ENCODE measurements around the gene RAB1B. TPM values are rescaled to one million over a fixed set of nuclear protein-coding genes. Genes with fewer than 3 reads are reported as not detected.

RAB1B gene
- total and polyA plus RNA-seq, 2 donors from 2014 or later, result 153 to 197 TPM

DNA sequence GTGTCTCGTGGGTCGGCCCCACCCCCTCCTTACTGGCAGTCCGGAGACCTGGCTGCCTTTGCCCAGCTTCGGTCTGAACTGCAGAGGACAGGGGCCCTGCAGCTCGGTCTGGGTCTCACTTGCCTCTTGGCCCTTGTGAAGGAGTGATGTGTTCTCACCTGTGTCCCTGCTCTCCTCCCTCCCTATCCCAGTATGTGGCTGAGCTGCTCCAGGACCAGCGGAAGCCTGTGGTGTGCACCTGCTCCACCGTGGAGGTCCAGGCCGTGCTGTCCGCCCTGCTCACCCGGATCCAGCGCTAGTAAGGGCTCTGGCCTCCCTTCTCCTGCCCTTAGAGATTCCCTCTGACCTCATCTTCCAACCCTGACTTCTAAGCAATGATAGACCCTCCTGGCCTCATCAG is 35.7 kb upstream of the RAB1B start:
- FAIRE-seq, result no peak

DNA sequence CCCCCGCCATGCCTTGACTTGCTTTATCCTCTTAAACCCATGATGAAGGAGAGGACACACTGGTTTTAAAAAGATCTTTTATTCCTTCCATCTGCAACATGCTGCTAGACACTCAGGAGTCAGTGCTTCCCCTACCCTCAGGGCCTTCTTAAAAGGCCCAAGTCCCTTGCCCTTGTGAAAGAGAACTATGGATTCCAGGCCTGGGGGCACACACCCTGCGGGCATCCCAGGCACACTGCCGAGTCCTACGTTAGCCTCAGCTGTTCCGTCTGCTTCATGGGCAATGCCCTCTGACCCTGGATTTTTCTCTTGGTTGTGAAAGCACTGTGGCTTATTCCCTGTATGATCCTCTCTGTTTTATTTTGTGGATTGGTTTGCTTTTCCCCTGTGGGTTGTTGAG is 35.1 kb upstream of the RAB1B start:
- TF ChIP-seq, protein P1, sequence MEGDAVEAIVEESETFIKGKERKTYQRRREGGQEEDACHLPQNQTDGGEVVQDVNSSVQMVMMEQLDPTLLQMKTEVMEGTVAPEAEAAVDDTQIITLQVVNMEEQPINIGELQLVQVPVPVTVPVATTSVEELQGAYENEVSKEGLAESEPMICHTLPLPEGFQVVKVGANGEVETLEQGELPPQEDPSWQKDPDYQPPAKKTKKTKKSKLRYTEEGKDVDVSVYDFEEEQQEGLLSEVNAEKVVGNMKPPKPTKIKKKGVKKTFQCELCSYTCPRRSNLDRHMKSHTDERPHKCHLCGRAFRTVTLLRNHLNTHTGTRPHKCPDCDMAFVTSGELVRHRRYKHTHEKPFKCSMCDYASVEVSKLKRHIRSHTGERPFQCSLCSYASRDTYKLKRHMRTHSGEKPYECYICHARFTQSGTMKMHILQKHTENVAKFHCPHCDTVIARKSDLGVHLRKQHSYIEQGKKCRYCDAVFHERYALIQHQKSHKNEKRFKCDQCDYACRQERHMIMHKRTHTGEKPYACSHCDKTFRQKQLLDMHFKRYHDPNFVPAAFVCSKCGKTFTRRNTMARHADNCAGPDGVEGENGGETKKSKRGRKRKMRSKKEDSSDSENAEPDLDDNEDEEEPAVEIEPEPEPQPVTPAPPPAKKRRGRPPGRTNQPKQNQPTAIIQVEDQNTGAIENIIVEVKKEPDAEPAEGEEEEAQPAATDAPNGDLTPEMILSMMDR (IDR thresholded peaks at IDR 0.05; ENCODE audit: borderline replicate concordance, extremely low read depth, insufficient read depth), result no peak
- intact Hi-C loops (cut with DNase I), result no loop called here
- H3K9ac ChIP-seq (ENCODE audit: low read length in 3 of 3), result no peak overlapping the region
- no peaks in the 10 kb centered on the region for H3K27me3 ChIP-seq (ENCODE audit: control insufficient read depth, insufficient read depth, low read length)
- H3K27ac ChIP-seq (ENCODE audit: low read depth in 2 of 2, low read length in 2 of 2), result no peak overlapping the region
- H3K36me3 ChIP-seq (ENCODE audit: control insufficient read depth in 2 of 3, insufficient read depth in 3 of 3, low read length in 3 of 3), result peaks cover 2 to 38% (median 30%) of the 10 kb centered on the region in 3 donors
- no peaks in the 10 kb centered on the region for H3K9me3 ChIP-seq (ENCODE audit: control insufficient read depth in 2 of 3, insufficient read depth in 1 of 3, low read length in 3 of 3)
- no peak overlapping the region for H3K4me3 ChIP-seq (ENCODE audit: low read length in 3 of 3)
- FAIRE-seq, result no peak
- H3K4me1 ChIP-seq (ENCODE audit: control insufficient read depth in 2 of 3, insufficient read depth in 2 of 3, low read depth in 1 of 3, low read length in 3 of 3), result no peaks in the 10 kb centered on the region
- no peak for DNase-seq

More for the DNA sequence above, 35.7 kb upstream of the RAB1B start:
- H3K4me1 ChIP-seq (ENCODE audit: control insufficient read depth in 2 of 3, insufficient read depth in 2 of 3, low read depth in 1 of 3, low read length in 3 of 3), result no peaks in the 10 kb centered on the region
- H3K27ac ChIP-seq (ENCODE audit: low read depth in 2 of 2, low read length in 2 of 2), result no peak overlapping the region
- DNase-seq, result no peak
- H3K9me3 ChIP-seq (ENCODE audit: control insufficient read depth in 2 of 3, insufficient read depth in 1 of 3, low read length in 3 of 3), result no peaks in the 10 kb centered on the region
- H3K9ac ChIP-seq (ENCODE audit: low read length in 3 of 3), result no peak overlapping the region
- peaks cover 2 to 38% (median 30%) of the 10 kb centered on the region in 3 donors for H3K36me3 ChIP-seq (ENCODE audit: control insufficient read depth in 2 of 3, insufficient read depth in 3 of 3, low read length in 3 of 3)
- no peak overlapping the region for H3K4me3 ChIP-seq (ENCODE audit: low read length in 3 of 3)
- H3K27me3 ChIP-seq (ENCODE audit: control insufficient read depth, insufficient read depth, low read length), result no peaks in the 10 kb centered on the region
- TF ChIP-seq, protein P1 (IDR thresholded peaks at IDR 0.05; ENCODE audit: borderline replicate concordance, extremely low read depth, insufficient read depth), result no peak
- intact Hi-C loops (cut with DNase I), result no loop called here

DNA sequence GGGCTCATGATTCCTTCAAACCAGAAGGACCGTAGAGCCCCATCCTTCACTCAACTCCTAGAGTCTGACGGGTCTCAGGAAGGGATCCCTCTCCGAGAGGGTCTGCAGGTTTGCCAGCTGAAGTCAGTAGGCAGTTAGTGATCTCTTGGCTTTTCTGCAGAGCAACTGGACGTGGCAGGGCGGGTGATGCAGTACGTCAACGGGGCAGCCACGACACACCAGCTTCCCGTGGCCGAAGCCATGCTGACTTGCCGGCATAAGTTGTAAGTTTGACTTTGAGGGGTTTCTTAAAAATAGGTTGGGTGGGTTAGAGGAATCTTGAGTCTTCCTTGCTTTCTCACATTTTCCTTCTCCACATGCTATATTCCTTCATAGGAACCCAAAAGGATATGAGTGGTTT is 33.3 kb upstream of the RAB1B start:
- intact Hi-C loops (cut with DNase I), result no loop called here
- H3K27ac ChIP-seq (ENCODE audit: low read depth in 2 of 2, low read length in 2 of 2), result no peak overlapping the region
- H3K4me1 ChIP-seq (ENCODE audit: control insufficient read depth in 2 of 3, insufficient read depth in 2 of 3, low read depth in 1 of 3, low read length in 3 of 3), result no peaks in the 10 kb centered on the region
- no peak overlapping the region for H3K9ac ChIP-seq (ENCODE audit: low read length in 3 of 3)
- TF ChIP-seq, protein P1 (IDR thresholded peaks at IDR 0.05; ENCODE audit: borderline replicate concordance, extremely low read depth, insufficient read depth), result no peak
- DNase-seq (no peak), FAIRE-seq (no peak)
- no peak overlapping the region for H3K4me3 ChIP-seq (ENCODE audit: low read length in 3 of 3)
- H3K27me3 ChIP-seq (ENCODE audit: control insufficient read depth, insufficient read depth, low read length), result no peaks in the 10 kb centered on the region
- H3K9me3 ChIP-seq (ENCODE audit: control insufficient read depth in 2 of 3, insufficient read depth in 1 of 3, low read length in 3 of 3), result no peaks in the 10 kb centered on the region
- H3K36me3 ChIP-seq (ENCODE audit: control insufficient read depth in 2 of 3, insufficient read depth in 3 of 3, low read length in 3 of 3), result peaks cover 2 to 46% (median 33%) of the 10 kb centered on the region in 3 donors

DNA sequence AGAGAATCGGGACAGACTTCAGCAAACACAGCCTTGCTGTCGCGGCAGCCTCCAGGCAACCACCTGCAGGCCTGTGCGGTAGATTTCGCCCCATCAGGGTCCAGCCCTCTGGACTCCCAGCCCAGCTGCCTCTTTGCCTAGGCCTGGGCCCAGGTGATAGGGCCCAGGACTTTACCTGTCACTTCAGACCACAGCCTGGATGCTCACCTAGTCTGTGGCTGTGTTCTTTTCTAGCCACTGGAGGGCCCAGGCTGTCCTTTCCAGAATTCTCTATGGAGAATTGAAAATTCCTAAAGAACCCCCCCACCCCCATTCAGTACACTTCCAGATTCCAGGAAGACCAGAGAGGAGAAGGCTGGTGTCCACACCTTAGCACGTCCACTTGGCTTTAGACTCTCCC is 30.6 kb upstream of the RAB1B start:
- Histone ChIP-seq H3K4me3 (ENCODE audit: low read length in 3 of 3) (no peak overlapping the region), H3K9me3 (ENCODE audit: control insufficient read depth in 2 of 3, insufficient read depth in 1 of 3, low read length in 3 of 3) (no peaks in the 10 kb centered on the region), H3K27me3 (ENCODE audit: control insufficient read depth, insufficient read depth, low read length) (no peaks in the 10 kb centered on the region), H3K4me1 (ENCODE audit: control insufficient read depth in 2 of 3, insufficient read depth in 2 of 3, low read depth in 1 of 3, low read length in 3 of 3) (no peaks in the 10 kb centered on the region), H3K36me3 (ENCODE audit: control insufficient read depth in 2 of 3, insufficient read depth in 3 of 3, low read length in 3 of 3) (peaks cover 0 to 31% (median 19%) of the 10 kb centered on the region in 3 donors), H3K27ac (ENCODE audit: low read depth in 2 of 2, low read length in 2 of 2) (no peak overlapping the region), H3K9ac (ENCODE audit: low read length in 3 of 3) (no peak overlapping the region)
- no peak for DNase-seq
- FAIRE-seq, result no peak
- TF ChIP-seq, protein P1 (IDR thresholded peaks at IDR 0.05; ENCODE audit: borderline replicate concordance, extremely low read depth, insufficient read depth), result no peak
- intact Hi-C loops (cut with DNase I), result no loop called here

Data from kidney (tissue), 14 donors.